Activated CD8-positive, alpha-beta memory T cell treated with anti-CD3 and anti-CD28 coated beads, Interleukin-2, amount 50 U/mL, for 48 hours (primary cell): ENCODE measurements around the gene HS6ST3.
"Not testable (repeated sequence)": the region's sequence is repeated elsewhere in the genome, so short reads cannot be mapped to it uniquely, and the experiment has no call there.

Experiments used
- DNase-seq: peaks from one replicate; pipeline ENCODE4 v3.0.0-alpha.2; 2020

Gene HS6ST3

DNA sequence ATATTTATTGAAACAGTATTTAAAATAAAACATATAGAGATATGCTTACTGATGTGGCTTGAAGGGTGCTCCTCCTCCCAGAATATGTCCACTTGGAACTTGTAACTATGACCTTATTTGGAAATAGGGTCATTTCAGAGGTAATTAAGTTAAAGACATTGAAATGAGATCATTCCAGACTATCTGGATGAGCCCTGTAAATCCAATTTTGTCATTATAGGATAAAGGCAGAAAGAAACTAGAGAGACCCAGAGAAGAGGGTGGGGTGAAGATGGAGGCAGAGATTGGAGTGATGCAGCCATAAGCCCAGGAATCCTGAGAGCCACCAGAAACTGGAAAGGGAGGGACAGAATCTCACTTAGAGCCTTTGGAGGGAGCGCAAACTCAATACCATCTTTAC, 661.2 kb downstream of the HS6ST3 start:
- DNase-seq = no peak

DNA sequence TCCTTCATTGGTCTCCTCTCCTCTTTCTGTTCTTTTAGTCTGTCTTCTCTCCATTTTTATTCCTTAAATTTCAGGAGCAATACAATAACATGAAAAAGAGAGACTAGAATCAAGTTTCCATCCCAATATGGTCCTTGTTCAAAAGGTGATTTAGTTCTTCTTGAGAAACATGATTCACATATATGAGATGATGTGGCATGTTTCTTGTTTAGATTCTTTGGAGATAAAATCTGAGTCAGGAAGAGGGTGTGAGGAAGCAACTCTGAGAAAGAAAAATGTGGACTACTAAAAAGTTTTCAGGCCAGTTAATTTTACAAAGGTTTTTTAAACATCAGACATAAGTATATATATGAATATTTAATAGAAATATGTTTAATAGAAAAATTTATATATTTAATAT, 673.0 kb downstream of the HS6ST3 start:
- DNase-seq = no peak

DNA sequence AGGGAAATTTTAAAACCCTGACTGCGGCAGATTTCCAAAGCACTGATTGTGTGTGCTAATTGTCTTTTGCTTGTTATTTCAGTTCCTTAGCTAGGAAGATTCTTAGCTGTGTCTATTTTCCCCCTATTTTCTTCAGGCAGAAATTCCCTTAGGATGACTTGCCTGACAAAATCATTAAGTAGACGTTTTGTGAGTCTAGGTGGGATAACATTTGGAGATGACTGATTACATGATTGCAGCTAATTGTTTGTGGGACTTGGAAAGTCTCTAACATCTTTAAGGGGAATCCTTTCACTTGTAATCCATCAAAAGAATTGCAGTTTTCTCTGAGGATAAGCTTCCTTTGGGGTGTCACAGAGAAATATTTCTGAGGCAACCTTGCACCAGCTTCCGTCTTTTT, 676.4 kb downstream of the HS6ST3 start:
- DNase-seq = no peak

DNA sequence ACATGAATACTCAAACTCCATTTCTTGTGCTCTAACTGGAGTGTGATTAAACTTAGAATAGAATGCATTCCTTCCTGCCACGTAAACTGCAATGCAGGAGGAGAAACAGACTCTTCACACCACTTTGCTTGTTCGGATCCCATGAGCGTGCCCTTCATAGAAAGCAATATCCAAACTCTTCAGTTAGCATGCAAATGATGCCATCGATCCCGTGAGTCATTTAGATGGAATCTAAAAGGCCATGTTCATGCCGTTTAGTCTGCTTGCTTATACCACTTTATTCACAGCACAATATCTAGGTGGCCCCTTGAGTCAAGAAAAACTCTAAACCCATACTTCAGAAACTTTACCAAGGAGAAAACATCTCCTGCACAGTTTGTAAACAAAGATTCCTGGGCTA, 678.6 kb downstream of the HS6ST3 start:
- DNase-seq = no peak

DNA sequence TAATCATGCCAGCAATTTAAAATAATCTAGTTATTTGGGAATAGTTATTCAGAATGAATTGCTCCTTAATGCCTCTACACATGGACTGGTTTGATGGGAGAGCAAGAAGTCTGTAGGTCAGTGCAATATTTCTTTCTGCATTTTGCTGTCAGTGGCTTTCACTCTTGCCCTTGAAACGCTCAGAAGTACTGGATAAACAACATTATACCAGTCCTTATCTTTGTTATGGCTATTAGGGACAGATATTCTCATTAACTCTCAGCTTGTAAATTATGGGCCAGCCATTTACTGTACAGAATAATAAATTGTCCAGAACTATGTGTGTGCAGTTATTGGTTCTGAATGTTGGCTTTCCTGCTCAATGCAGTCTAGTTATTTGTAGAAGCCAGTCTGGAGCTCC, 680.0 kb downstream of the HS6ST3 start:
- DNase-seq = no peak

DNA sequence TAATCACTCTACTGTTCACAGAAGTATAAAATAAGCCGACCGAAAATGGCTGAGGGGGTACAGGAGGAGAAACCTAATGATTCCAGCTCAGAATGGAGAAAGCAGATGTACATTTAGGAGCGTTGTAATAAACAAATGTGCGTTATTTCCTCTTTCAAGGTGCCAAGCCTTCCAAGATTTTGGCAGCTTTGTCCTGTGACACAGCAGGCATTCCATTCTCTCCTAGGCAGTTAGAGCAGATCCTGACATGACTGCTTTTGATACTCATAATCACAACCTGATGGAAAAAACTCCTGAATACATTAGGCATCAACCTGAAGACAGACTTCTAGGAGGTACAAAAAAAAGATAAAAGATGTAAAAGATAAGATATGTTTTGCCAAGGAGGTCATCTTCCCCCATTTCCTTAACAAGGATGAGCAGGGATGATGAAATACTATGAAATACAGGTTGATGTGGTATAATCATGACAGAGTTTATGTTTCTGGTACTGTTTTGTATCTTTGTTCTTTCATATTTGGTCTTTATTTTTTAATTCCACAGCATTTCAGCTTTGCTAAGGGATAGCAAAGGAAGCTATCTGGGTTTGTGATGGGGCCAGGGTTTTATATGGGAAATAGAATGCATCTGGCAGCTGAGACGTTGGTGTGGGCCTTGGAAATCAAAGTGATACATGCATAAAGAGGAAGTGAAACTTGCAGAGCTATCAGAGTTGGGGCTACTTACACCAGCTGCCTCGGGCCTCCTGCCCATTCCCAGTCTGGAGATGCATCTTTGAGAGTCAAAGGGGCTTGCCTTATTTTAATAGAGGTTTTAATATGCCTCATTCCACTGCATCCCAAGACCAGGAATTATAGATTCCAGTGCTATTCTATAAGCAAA, 681.8 kb downstream of the HS6ST3 start:
- DNase-seq = no peak

DNA sequence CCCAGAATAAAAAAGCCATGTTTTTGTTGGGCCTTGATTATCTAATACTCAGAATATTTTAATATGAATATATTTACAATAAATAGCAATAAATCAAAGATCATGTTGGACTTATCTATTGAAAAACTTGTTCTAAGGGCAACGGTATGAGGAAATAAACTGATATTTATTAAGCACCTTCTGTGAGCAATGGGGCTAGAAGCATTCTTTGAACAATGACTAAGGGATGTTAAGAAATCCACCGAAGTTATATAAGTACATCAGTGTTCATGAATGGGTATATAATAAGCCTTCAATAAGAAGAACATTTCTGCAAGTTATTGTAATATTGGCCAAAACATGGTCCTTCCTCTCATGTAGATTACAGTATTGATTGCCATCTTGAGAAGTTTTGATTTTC, 682.5 kb downstream of the HS6ST3 start:
- DNase-seq = no peak

DNA sequence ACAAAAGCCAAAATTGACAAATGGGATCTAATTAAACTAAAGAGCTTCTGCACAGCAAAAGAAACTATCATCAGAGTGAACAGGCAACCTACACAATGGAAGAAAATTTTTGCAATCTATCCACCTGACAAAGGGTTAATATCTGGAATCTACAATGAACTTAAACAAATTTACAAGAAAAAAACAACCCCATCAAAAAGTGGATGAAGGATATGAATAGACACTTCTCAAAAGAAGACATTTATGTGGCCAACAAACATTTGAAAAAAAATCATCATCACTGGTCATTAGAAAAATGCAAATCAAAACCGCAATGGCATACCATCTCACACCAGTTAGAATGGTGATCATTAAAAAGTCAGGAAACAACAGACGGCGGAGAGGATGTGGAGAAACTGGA, 688.4 kb downstream of the HS6ST3 start:
- DNase-seq = not testable (repeated sequence)

DNA sequence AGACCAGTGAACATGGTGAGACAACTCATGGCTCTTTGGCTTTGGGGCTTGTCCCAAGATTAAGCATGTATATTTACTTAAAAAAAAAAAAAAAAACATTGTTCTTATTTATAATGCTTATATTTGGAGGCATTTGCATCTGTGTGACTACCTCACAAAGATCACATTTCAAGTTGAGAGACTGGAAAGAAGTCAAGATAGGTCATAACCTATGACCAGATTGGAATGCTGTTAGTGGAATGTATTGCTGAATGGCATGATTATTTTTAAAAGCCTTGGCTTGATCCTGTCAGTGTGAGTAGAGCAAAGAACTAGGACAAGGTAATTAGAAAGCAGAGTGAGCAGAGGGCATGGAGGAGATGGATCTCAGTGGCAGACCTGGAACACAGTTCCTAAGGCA, 689.8 kb downstream of the HS6ST3 start:
- no peak for DNase-seq

DNA sequence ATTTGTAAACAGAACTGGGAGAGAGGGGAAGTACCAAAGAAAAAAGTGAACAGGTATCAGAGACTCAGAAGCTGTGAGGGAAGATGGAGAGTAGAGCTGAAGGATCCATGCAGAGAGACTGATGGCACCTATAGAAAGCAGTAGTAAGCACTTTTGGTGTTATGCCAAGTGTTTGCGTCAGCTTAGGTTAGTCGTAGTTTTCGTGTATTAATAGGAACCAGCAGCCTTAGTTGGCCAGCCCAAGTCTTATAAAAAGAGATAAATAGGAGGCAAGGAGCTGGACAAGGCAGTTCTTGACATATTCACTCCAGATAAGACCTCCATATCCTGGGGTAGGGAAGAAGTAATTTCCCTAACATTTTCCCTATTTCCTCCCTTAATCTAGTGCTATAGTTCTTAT, 690.2 kb downstream of the HS6ST3 start:
- DNase-seq = no peak

DNA sequence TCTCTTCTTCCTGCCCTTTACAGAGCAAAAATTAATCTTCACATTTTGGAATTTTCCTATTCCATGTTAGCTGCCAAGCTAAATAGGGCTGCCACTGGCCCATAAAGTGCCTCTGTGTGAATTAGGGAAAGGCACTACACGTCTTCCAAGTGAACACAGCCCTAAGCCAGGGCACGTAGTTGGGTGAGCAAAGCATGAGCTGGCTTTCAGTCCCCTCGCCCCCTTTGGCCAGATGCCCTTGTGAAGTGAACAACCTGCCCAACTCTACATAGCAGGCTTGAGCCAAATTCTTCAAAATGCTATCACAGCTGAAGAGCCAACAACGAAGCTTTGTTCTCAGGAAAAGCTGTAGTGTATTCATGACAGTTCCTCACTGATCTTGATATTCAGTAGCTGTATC, 691.2 kb downstream of the HS6ST3 start:
- no peak for DNase-seq

DNA sequence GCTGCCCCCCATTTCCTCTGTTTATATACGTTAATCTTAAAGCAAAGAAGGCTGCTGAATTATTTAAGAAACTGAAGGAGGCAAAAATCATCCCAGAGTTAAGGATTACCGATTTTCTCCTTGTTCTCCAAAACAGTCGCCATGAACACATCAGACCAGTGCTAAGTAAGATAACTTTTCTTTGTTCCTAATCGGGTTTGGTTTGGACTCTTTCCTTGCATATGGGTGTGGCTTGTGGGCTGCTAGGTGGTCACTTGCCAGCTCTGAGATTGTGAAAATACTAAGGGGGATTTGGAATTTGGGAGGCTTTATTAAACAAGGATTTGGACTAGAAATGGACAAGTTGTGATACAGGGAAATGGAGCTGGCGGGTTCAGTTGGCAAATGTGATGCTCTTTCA, 692.3 kb downstream of the HS6ST3 start:
- no peak for DNase-seq

DNA sequence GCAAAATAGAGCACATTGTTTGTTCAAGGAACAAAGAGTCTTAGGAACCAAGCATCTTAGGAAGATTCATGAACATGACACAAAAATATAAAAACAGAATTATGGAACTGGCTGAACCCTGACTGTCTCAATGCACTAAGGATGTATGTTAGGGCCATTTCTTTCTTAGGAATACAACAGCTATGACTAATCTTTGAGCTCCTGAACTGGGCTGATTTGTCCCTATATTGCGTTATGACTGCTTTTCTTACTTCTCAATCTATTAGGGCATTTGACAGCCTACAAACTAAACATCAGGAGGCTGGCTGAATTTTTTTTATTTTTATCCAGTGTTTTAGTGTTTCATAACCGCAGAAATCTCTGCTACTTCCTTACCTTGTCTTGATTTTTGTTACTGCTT, 693.1 kb downstream of the HS6ST3 start:
- no peak for DNase-seq

DNA sequence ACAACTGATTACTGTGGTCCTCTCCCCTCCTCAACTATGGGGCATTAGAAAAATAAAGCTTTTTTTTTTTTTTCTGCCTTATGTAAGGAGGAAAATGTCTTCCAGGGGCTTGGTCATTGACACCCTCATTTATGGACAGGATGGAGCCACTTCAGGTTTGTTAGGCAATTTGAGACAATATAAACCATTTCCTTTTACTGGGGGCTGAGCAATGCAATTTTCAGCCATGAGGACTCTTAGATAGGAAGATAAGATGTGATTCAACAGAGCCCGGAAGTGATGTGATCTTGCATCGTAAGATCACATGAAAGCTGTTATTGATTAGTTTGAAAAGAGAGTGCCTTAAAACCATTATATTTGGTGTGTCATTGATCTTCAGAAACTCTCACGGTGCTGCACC, 693.6 kb downstream of the HS6ST3 start:
- DNase-seq = no peak

DNA sequence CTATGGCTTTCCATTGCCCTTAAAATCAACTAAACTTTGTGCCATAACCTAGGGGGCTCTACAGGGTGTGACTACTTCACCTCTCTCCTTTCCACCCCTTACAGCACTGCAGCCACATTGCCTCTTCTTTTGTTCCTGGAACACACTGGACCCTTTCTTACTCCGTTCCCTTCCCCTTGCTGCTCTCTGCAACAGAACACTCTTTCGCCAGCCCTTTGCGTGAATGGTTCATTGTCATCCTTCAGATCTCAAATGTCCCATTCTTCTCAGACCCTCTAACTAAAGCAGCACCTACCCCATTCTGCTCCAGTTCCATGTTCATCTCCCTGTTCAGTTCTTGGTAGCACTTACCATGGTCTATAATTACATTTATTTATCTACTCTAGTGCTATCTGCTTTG, 696.1 kb downstream of the HS6ST3 start:
- no peak for DNase-seq

DNA sequence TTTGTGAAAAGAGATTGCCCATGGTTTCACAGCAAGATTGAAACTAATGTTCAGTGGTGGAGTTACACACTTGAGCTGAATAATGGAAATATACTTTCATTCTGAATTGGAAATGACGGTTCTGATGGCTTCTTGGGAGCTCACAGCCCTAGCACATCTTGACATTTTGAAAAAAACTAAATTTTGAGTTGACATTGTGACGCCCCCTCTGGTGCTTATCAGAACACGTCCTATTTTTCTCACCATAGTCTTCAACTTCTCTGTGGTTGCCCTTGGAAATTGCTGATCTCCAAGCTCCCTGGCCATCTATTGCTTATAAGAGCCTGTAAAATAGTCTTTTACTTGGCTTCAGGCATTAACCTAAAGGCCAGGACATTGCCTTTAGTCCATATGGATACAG, 702.3 kb downstream of the HS6ST3 start:
- no peak for DNase-seq

DNA sequence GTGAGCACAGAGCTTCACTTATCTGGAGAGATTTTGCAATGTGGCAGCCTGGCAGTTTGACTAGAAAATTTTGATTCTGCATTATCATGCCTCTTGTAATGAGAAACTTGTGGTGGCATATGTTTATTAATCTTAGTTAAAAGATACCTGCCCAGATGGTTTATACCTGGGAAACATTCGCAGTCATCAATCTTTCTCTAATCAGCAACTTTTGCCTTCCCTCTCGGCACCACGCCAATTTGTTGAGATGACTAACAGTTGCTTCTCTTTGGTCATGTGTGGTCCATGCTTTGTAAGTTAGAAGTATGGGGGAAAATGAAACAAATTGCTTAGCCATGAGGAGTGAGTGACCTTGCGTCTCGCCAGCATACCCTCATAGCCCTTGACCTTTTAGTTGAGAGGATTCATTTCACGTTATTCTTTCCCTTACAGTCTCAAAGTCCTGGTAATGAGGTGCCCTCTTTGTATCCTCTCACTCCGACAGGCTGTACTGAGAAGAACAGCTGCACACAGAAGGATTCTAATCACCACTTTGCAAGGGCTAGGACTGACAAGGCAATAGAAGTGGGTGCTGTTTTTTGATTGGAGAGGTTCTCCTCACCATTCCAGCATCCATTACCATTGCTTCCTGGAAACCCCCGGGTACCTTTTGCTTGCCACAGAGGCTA, 703.0 kb downstream of the HS6ST3 start:
- DNase-seq = no peak

DNA sequence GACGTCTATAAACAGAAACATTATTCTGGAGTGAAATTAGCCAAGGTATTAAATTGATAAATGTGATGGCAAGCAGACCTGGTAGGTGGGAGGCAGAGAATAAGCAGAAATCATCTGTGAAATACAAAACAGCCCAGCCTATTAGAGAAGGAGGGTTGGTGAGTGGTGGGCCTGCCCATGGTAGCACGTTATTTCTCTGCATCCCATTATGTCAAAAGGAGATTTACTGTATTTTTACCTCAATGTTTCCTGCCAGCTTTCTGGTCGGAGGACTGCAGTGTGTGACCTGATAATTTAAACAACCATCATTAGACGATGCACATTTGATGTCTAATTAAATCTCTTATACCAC, 703.5 kb downstream of the HS6ST3 start:
- DNase-seq = no peak

DNA sequence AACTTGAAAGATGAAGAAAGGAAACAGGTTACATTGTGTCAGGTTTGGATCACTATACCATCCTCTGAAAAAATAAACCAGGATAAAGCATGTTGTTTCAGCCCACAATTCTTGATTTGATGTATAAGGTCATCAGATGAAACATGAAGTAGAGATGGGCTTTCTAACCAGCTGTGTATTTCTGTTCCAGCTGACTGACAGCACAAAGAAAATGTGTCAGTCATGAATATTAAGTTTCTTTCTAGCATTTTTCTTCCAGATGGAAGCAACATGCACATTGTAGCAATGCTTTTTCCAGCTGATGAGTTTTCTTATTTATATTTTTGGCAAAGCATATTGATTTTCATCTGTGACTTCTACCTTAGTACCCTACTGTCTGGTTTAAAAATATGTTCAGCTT, 704.8 kb downstream of the HS6ST3 start:
- DNase-seq = no peak

DNA sequence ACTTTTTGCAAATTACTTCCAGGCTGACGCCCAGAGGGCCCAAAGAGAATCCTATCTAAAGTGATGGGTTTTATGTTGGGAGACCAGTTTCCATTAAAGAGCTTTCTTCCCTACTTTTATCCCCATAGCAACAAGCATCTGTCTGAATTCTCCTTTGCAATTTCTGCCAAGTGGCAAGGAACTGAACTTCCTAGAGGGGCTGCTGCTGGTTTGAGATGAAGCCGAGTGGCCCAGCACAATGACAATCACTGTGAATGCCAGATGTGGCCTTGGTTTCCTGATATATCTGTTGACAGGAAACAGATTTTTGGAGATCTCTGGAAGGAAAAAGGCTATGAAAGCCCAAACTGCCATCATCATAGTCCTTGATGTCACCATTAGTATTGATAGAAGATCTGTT, 705.8 kb downstream of the HS6ST3 start:
- no peak for DNase-seq

DNA sequence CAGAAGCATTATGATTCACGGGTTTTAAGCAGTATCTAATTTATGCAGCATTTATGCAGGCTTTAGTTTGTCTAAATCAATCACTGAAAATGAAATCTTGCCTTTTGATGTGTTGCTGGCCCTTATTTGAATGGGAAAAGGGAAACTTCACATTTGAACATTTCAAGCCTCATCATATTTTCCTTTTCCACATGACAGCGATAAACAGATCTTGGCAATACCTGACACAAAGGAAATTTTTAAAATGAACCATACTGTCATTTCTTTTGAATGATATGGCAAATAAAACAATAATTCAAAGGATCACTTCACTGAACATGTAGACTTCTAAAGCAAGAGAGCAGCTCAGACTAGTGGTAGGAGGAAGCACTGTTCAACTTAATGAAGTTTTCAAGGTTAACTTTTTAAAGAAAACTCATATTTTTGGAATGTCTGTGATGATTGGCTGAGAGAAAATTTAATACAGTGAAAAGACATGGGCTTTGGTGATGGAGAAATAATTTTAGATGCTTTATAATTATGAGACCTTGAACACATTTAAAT, 706.3 kb downstream of the HS6ST3 start:
- no peak for DNase-seq

DNA sequence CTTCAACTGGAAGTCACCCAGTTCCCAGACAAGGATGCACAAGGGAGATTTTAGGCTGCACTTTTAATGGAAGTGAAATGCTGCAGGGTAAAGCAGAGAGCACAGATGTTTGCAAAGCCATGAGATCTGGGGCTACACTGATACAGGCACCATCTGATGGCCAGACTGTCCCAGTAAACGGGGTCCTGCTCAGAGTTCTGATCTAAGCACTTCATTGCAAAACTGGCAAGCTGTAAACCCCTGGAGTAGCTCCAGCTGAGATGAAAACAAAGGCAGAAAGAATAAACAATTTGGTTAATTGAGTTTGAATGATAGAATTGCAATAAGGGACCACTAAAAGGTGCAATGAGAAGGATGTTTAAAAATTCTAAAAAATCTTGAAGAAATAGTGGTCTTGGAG, 707.2 kb downstream of the HS6ST3 start:
- no peak for DNase-seq

DNA sequence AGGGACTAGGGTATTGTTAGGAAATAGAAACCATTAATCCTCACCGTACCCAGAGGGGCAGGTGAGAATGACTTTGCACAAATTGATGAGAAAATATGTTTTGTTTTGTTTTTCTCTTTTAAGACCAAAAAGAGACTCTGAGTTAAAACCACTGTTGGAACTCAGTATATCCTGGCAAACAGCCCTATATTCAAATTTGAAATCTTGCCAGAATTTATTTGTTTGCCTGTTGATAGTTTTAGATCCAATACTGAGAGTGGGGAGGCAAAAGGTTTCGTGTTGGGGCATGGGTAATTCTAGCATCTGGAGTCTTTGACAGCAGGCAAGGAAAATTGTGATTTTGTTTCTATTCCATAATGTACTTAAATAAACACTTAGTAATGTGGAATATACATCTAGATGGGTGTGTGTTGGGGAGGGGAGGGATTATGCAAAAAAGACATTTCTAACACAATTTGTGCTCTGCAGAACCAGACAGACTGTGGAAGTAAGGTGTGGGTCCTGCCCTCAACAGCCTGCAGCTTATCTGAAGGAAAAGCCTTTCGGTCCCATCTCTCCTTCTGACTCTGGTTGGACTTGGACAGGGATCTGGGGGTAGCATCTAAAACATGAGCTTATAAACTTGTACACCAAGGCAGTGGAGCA, 713.7 kb downstream of the HS6ST3 start:
- DNase-seq = no peak

DNA sequence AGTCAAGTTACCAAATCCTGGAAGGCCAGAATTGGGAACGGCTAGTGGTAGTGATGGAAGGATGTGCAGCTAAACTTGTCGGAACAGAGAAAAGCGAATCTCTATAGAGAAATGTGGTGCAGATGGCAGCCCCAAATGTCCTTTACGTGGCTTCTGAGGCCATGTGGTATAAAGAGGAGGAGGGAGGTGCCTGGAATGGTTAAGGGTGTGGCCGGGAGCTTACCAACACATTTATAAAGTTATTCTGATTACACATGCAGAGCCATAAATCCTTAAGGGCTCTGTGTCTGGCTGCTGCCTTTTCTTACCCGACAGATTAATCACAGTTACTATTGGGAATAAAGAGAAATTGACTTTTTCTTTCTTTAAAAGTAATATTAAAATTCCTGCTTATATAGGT, 714.3 kb downstream of the HS6ST3 start:
- no peak for DNase-seq
